ENCODE results near the gene RREB1. TPM values are rescaled to one million over a fixed set of nuclear protein-coding genes. Genes with fewer than 3 reads are reported as not detected.

RREB1 gene
- total RNA-seq, 4 donors from 2014 or later = 17.7 to 36.6 (median 28.8) TPM

- Histone ChIP-seq H3K9me3 (no peaks in the 10 kb centered on the region), H3K4me1 (peaks cover 0 to 4% (median 0%) of the 10 kb centered on the region in 4 donors), H3K4me3 (no peak overlapping the region), H3K27ac (replicated peaks in 1 of 4) (no peak overlapping the region), H3K36me3 (peaks cover 3 to 41% (median 19%) of the 10 kb centered on the region in 4 donors), H3K27me3 (no peaks in the 10 kb centered on the region)
- DNase-seq (ENCODE audit: extremely low spot score) = no peak
- TF ChIP-seq EP300 (IDR thresholded peaks at IDR 0.05) = no peak
- TF ChIP-seq CTCF (IDR thresholded peaks at IDR 0.05) = no peak
- TF ChIP-seq POLR2AphosphoS5 (IDR thresholded peaks at IDR 0.05) = no peak
- TF ChIP-seq POLR2A (IDR thresholded peaks at IDR 0.05; ENCODE audit: low read depth) = no peak
- intact Hi-C loops (cut with DNase I) = loop anchor here (10.0 kb wide), 1 partner anchor 112 kb away; no protein-coding TSS in a partner anchor
- 70% methylated on average over 10 of the region's 10 CpGs for WGBS
Measured at GRCh38 chr6:7282097-7282906, 174.5 kb downstream of the RREB1 start.

GRCh38 chr6:7283676-7284075 is 175.9 kb downstream of the RREB1 start:
- Histone ChIP-seq H3K4me1 (peaks cover 0 to 4% (median 0%) of the 10 kb centered on the region in 4 donors), H3K4me3 (no peak overlapping the region), H3K27me3 (no peaks in the 10 kb centered on the region), H3K9me3 (no peaks in the 10 kb centered on the region), H3K36me3 (peaks cover 7 to 54% (median 26%) of the 10 kb centered on the region in 4 donors), H3K27ac (replicated peaks in 1 of 4) (no peak overlapping the region)
- 71% methylated on average over 2 of the region's 2 CpGs for whole genome bisulfite sequencing
- intact Hi-C loops (cut with DNase I) = loop anchor here (10.0 kb wide), 1 partner anchor 111 kb away; no protein-coding TSS in a partner anchor
- DNase-seq (ENCODE audit: extremely low spot score) = no peak
- no peak for TF ChIP-seq EP300 (IDR thresholded peaks at IDR 0.05)

GRCh38 chr6:7285416-7285815 is 177.7 kb downstream of the RREB1 start:
- Histone ChIP-seq H3K4me1 (no peaks in the 10 kb centered on the region), H3K9me3 (no peaks in the 10 kb centered on the region), H3K36me3 (peaks cover 19 to 69% (median 40%) of the 10 kb centered on the region in 4 donors), H3K27me3 (no peaks in the 10 kb centered on the region), H3K27ac (replicated peaks in 1 of 4) (no peak overlapping the region), H3K4me3 (no peak overlapping the region)
- 90% methylated on average over 5 of the region's 6 CpGs for WGBS
- TF ChIP-seq POLR2A (IDR thresholded peaks at IDR 0.05; ENCODE audit: low read depth) (no peak), EP300 (IDR thresholded peaks at IDR 0.05) (no peak), POLR2AphosphoS5 (IDR thresholded peaks at IDR 0.05) (no peak), CTCF (IDR thresholded peaks at IDR 0.05) (no peak)
- intact Hi-C loops (cut with DNase I) = loop anchor here (10.0 kb wide), 1 partner anchor 109 kb away; no protein-coding TSS in a partner anchor
- no peak for DNase-seq (ENCODE audit: extremely low spot score)

- no peak overlapping the region for H3K4me3 ChIP-seq
- H3K36me3 ChIP-seq = peaks cover 30 to 96% (median 68%) of the 10 kb centered on the region in 4 donors
- WGBS = 94% methylated on average over 1 of the region's 1 CpG
- H3K4me1 ChIP-seq = no peaks in the 10 kb centered on the region
- H3K27ac ChIP-seq (replicated peaks in 1 of 4) = no peak overlapping the region
- DNase-seq (ENCODE audit: extremely low spot score) = no peak
- no peaks in the 10 kb centered on the region for H3K9me3 ChIP-seq
- H3K27me3 ChIP-seq = no peaks in the 10 kb centered on the region
- TF ChIP-seq CTCF (IDR thresholded peaks at IDR 0.05) (no peak), EP300 (IDR thresholded peaks at IDR 0.05) (no peak), POLR2AphosphoS5 (IDR thresholded peaks at IDR 0.05) (no peak), POLR2A (IDR thresholded peaks at IDR 0.05; ENCODE audit: low read depth) (no peak)
- intact Hi-C loops (cut with DNase I) = no loop called here
Measured at GRCh38 chr6:7290079-7290478, 182.3 kb downstream of the RREB1 start.

GRCh38 chr6:7292596-7293255 is 185.0 kb downstream of the RREB1 start:
- H3K9me3 ChIP-seq = no peaks in the 10 kb centered on the region
- H3K36me3 ChIP-seq = peaks cover 22 to 98% (median 76%) of the 10 kb centered on the region in 4 donors
- no peak for DNase-seq (ENCODE audit: extremely low spot score)
- no peaks in the 10 kb centered on the region for H3K27me3 ChIP-seq
- H3K4me1 ChIP-seq = no peaks in the 10 kb centered on the region
- 92% methylated on average over 6 of the region's 6 CpGs for WGBS
- intact Hi-C loops (cut with DNase I) = no loop called here
- no peak overlapping the region for H3K27ac ChIP-seq (replicated peaks in 1 of 4)
- H3K4me3 ChIP-seq = no peak overlapping the region
- TF ChIP-seq CTCF (IDR thresholded peaks at IDR 0.05) = no peak
- no peak for TF ChIP-seq POLR2AphosphoS5 (IDR thresholded peaks at IDR 0.05)
